GM10847 (cell line): Measurements from ENCODE around the gene MBNL1.

Source experiments
- POLR2A ChIP-seq: IDR thresholded peaks from 2 replicates; pipeline ENCODE4 v1.6.1; 2011; ENCODE audit not compliant: insufficient read length; ENCODE audit errors: extremely low read depth

Gene MBNL1

DNA sequence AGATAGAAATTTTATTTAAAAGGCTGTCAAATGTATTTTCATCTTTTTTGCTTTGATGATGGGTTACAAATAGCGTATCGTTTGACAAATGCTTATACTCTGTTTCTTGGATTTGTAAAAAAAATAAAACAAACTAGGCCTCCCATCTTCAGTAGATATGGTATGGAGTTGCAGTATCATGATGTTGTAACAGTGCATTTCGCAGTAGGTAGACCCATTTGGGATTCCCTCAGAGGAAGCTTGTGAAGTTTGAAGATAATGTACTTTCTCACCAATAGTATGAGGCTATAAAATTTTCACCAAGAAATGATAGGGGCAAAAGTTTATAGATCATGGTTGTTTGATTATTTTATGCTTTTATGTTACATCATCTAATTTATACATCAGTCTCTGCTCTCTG, 10.8 kb downstream of the MBNL1 start:
- TF ChIP-seq POLR2A = no peak

DNA sequence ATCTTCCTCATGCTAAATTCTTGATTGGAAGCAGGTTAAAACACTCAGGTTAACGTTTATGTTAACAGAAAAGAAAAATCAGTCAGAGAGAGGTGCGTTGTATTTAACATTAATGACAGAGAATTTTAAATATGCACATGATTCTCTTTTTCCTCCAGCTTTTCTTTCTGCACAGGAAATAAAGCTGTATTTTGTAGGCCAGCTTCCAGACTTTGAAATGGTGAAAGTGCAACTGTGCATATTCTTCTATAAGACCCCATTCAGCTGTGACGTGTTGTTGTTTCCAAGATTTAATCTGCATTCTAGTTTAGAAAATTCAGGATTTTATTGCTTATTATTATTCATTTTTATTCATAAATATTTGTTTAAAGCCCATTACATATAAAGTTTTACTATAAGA, 11.8 kb downstream of the MBNL1 start:
- no peak for TF ChIP-seq POLR2A

DNA sequence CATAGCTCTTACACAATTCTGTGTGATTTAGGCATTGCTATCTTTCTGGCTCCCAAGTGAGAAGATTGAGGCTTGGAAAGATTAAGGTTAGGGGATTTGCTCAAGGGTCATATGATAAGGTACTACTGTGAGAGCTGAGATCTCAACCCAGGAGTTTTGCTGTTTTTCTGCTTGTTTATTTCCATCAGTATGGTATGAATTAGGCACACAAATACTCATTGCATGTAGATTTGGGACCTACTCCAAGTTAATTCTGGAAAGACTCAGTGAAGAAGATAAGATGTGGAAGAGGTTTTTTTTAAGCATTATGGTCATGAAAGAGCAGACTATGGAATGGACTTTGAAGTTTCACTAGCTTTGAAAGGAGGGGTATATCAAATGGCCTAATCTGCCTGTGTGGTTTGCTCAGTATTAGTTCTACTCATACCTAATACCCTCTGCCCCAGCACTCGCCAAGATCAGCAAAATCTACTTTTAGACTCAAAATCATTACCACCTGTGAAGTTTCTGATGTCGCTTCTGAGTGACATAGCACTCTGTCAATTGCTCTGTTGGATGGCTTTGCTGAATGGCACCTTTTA, 12.5 kb downstream of the MBNL1 start:
- TF ChIP-seq POLR2A = no peak

DNA sequence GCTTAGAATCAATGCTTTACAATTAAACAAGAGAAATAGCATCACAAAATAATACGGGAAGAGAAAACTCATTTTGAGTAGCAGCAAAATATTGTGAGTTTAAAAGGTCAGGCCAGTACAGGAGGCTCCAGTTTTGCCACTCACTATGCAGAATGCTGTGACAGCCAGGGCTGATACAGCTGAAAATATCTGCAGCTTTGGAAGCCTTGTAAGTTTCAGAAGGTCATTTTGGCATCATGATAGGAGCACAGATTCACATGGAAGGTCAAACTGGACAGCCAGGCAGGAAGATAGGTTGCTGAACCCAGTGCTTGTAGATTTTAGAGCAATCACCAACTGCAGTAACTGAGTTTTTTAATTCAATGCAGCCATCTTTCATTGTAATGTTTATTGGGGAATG, 14.1 kb downstream of the MBNL1 start:
- no peak for TF ChIP-seq POLR2A

DNA sequence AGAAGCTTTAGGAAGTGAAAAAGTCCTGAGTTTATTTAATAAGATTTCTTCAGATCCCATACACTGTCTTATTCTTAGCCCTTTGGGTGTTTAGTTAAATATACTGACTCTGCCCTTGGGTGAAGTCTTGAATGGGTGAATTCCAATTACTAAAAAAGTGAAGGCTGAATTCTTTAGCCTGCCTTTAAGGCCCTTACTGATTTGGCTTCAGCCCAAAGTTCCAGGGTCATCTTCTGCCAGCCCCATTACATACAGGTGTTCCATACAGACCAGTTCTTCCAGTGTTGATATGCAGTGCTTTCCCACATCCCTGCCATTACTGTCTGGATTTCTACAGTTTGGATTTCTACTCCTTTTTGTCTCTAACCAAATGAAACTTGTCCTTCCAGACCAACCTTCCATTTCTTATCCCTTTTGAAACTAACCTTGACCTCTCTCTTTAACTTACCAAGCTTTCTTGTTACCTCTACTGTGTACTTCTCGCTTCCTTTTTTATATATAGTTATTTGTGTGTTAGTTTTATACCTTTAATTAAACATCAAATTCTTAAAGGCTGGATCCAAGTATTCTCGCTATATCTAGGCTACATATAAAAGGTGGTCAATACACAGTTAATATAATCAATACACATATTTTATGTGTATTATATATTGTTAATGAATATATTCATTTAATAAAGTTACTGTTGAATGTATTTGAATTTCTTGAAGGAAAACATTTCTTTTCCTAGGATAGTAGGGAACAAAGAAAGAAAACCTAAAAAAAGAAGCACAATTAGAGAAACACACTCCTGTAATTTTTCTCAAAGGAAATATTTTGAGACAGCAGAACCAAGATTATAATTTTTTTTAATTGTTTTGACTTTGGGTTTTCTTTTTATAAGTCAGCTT, 15.0 kb downstream of the MBNL1 start:
- TF ChIP-seq POLR2A = no peak

DNA sequence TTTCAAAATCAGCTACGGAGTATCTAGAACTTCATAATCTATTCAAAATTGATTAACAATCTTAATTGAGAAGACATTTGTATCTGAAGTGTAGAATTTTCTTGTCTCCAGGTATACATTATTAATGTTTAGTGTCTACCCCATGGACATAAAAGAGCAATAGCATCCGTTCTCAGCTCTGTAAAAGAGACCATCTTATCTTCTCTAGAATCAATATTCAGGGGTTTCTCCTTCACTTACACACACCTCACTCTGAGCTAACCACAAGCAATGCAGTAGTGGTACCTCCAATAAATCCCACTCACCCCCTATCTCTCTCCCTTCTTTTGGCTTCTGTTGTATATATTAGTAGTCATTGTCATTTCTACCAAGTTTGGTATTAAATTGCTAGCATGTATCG, 16.2 kb downstream of the MBNL1 start:
- no peak for TF ChIP-seq POLR2A

DNA sequence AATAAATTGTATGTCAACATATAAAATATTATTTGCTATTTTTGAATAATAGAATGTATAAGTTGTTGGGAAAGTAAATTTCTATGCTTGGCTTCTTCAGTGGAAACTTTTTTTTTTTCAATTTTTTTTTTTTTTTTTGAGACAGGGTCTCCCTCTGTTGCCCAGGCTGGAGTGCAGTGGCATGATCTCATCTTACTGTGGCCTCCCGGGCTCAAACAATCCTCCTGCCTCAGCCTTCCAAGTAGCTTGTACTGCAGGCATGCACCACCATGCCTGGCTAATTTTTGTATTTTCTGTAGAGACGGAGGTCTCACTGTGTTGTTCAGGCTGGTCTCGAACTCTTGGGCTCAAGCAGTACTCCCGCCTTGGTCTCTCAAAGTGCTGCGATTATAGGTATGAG, 16.8 kb downstream of the MBNL1 start:
- TF ChIP-seq POLR2A = no peak

DNA sequence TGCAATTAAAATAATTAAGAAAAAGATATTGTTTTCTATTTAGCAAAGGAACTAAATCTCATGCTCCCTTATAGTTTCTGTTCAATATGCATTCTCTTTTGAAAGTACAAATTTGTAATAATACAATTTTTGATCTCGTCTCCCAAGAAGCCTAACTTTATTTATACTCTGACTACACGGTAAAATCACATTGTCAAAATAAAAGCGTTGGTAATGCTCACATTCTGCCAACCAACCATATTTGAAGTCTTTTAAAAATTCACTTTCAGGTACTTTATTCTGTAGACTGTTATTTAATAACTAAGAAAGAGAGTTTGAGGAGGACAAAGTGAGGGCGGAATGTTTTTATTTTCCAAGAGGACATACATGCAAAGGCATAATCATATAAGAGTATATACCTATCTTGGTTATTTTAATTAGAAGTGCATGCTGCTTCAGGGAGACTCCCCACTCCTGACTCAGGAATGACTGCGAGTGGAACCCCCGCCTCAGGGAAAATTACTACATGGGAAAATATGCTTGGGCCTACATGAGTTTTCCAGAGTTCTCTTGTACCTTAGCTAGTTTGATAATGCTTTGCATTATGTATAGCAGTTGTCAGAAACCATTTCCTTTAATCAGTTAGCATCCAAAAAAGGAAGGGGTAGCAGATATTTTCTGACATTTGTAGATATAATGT, 19.3 kb downstream of the MBNL1 start:
- no peak for TF ChIP-seq POLR2A

DNA sequence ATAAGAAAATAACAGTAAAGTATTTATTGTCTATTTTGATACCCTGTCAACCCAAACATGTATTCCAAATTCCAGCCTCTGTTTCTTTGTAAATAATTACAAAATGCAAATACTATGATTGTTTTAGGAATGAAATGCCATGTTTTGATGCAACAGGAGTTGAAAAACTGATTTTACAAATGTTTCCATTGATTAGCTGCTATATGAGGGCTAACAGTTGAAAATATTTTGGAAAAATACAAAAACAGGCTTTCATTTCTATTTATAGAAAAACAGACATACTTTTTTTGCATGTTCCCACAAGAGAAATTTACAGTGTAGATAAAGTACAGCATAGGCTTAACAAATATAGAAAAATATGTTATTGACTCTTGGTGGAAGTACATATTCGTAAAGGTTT, 20.0 kb downstream of the MBNL1 start:
- no peak for TF ChIP-seq POLR2A

DNA sequence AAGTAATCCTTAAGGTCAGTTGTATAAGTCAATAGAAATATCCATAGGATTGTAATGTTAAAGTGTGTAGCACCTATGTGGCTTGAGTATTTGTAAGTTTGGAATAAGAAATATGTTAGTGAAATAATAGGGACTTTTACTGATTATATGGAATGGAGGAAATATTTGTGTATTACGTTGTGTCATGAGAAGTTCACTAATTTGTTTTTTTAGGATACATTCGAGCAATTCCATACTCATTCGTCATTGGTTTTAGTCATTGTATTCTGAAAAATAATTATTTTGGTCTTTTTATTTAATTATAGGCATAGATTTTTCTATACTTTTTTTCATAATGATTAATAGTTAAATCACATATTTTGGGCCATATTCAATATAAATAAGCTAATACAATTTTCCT, 21.0 kb downstream of the MBNL1 start:
- TF ChIP-seq POLR2A = no peak

DNA sequence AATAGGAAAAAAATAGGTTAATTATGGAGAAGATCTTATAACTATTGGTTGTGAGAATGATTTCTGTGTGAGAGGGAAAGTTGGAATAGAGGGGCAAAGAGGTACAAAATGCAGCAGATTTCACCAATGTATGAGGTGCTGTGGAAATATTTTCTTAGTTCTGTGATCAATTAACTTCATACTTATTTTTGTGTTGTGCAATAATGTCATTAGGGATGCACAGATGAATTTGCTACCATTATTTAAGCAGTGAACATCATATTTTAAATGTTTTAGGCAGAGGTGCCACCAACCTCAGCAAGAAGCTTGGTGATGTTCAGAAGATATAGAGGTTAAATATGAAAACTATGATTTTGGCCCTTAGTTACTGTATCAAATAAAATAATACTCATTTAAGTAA, 21.6 kb downstream of the MBNL1 start:
- TF ChIP-seq POLR2A = no peak

DNA sequence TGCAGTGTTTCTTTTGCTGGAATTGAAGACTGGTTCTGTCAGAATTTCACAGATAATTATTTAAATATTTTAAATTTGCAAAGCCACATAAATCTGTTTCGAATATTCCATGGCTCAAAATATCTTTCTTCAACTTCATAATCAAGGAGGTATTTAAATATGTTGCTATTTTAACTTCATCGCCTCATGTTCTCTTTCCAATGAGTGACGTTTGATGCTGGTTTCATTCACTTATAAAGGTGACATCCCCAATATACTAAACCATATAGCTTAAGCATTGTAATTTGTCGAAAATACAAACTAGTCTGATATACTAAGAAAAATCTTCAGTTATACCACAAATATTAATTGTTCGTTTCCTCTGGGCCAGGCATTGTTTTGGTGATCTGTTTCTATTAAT, 22.5 kb downstream of the MBNL1 start:
- TF ChIP-seq POLR2A = no peak

DNA sequence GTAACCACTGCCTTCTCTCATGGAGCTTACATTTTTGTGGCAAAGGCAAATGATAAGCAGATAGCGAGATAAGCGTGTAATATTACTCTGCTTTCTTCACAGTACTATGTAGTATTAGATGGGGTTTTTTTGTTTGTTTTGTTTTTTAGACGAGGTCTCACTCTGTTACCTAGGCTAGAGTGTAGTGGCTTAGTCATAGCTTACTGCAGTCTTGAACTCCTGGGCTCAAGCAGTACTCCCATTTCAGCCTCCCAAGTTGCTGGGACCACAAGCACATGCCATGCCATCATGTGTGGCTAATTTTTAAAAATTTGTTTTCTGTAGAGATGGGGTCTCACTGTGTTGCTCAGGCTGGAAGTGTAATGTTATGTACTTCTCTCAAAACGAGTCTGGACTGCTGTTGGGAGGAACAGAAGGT, 22.9 kb downstream of the MBNL1 start:
- TF ChIP-seq POLR2A = no peak

DNA sequence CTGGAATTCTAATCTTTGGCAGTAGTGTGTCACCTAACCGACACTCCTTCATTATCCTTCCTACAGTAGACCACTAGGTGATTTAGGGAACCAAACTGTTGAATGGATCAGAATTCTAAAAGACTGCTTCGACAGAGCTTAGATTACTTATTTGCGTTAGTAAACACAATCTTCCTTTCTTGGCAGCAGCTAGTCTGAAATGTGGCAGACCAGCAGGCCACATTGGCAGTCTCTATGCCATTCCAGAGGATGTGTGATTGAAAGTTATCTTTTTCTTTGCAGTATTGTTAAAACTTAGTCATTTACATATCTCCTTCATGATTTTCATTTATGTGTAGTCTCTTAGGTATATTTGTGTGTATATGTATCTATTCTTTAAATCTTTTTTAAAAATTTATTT, 23.6 kb downstream of the MBNL1 start:
- no peak for TF ChIP-seq POLR2A

DNA sequence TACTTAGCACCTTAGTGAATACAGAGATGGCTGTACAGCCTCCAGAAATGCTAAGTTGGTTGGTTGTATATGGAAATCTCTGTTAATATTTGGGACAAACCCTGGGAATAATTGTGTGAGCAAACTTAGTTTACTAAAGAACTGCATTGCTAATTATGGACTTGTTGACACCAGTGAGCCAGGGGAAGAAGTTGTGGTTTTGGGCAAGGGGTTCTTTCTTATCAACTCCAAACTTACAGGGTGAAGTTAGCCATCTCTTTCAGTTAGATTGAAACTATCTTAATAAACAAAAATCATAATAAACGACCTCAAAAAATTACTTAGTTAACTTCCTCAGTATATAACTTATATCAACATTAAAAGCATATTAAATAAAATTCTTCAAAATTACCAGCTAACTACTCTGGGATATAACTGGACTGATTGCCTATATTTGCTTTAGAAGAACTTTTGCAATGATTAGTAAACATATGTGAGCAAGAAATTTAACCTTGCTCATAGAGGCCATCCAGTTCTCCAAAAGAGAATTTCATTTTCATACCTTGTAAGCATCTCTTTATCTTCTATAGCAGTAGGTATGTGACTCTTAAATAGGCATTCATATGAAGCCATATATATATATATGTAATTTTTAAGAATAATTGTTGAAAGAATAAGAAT, 24.7 kb downstream of the MBNL1 start:
- no peak for TF ChIP-seq POLR2A

DNA sequence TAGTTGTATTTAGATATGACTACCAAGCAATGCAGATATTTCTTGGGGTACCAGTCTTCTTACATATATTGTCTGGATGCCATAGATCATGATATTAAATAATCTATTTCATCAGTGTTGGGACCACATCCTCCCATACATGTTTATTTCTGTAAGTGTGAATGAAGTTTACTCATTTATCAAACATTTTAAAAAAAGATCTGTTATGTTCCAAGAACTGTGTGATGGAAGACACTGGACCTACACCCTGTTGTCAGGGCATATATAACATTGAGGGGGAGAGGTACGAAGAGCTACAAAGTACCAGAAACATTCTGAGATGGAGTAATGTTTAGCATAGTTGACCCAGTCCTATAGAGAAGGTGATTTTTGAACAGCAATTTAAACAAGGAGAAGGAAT, 26.6 kb downstream of the MBNL1 start:
- TF ChIP-seq POLR2A = no peak
